Measurements from ENCODE around the gene SAFB. TPM values are rescaled to one million over a fixed set of nuclear protein-coding genes. Genes with fewer than 3 reads are reported as not detected.

Gene SAFB
- total RNA-seq, 1 experiment from 2014 or later: 171 TPM

DNA sequence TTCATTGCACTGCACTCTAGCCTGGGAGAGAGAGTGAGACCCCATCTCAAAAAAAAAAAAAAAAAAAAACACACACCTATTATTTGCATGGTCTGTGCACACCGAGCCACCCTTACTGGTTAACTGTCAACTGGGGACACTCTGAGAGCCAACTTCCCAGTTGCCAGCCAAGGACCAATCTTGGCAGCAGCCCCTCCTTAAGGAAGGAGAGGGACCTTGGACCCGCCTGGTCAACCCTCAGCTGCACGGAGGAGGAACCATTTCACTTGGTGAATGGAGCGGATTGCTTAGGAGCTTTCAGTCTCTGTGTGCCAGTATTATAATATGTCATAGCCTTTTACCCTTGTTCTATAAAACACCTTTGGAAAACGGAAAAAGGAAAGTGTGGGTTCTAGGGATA lies 32.5 kb downstream of the SAFB start:
- CTCF ChIA-PET: no interaction called here
- intact Hi-C loops (cut with micrococcal nuclease; ENCODE audit: unreplicated experiment): no loop called here
- POLR2A ChIA-PET (ENCODE audit: low non-redundant PET): no interaction called here
- no peaks in the 10 kb centered on the region for H3K27me3 ChIP-seq (replicated peaks; ENCODE audit: insufficient read depth, low read depth, low read length, poor library complexity)
- H3K4me3 ChIP-seq (ENCODE audit: low read depth, low read length, poor library complexity, severe bottlenecking): no peak overlapping the region
- BruUV-seq (replicated peaks): no TSS peak
- H3K36me3 ChIP-seq (ENCODE audit: insufficient read depth, low read length, poor library complexity, severe bottlenecking): peaks cover 89% of the 10 kb centered on the region
- TF ChIP-seq, protein P1, sequence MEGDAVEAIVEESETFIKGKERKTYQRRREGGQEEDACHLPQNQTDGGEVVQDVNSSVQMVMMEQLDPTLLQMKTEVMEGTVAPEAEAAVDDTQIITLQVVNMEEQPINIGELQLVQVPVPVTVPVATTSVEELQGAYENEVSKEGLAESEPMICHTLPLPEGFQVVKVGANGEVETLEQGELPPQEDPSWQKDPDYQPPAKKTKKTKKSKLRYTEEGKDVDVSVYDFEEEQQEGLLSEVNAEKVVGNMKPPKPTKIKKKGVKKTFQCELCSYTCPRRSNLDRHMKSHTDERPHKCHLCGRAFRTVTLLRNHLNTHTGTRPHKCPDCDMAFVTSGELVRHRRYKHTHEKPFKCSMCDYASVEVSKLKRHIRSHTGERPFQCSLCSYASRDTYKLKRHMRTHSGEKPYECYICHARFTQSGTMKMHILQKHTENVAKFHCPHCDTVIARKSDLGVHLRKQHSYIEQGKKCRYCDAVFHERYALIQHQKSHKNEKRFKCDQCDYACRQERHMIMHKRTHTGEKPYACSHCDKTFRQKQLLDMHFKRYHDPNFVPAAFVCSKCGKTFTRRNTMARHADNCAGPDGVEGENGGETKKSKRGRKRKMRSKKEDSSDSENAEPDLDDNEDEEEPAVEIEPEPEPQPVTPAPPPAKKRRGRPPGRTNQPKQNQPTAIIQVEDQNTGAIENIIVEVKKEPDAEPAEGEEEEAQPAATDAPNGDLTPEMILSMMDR (conservative IDR thresholded peaks at IDR 0.05; ENCODE audit: low read depth, low read length): no peak
- TF ChIP-seq EZH2 (IDR thresholded peaks at IDR 0.05; ENCODE audit: borderline replicate concordance, low read depth, low read length, poor library complexity, severe bottlenecking): no peak
- no peak for DNase-seq (ENCODE audit: low spot score)
- H3K4me1 ChIP-seq (ENCODE audit: insufficient read depth, low read length, poor library complexity, severe bottlenecking): no peaks in the 10 kb centered on the region
- no peaks in the 10 kb centered on the region for H3K9me3 ChIP-seq (ENCODE audit: low read depth, low read length, poor library complexity, severe bottlenecking)
- no peak overlapping the region for H3K27ac ChIP-seq (ENCODE audit: low read depth, low read length, poor library complexity, severe bottlenecking)

DNA sequence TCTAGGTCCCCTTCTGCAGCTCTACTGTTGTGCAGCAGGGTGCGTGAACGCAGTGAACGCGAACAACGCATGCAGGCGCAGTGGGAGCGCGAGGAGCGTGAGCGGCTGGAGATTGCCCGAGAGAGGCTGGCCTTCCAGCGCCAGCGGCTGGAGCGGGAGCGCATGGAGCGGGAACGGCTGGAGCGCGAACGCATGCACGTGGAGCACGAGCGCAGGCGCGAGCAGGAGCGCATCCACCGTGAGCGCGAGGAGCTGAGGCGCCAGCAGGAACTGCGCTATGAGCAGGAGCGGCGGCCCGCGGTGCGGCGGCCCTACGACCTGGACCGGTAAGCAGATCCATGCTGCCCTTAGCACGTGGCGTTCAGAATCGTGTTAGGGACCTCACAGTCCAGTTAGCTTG lies 38.6 kb downstream of the SAFB start:
- no peak for DNase-seq (ENCODE audit: low spot score)
- TF ChIP-seq, protein P1 (conservative IDR thresholded peaks at IDR 0.05; ENCODE audit: low read depth, low read length): no peak
- no peak for TF ChIP-seq EZH2 (IDR thresholded peaks at IDR 0.05; ENCODE audit: borderline replicate concordance, low read depth, low read length, poor library complexity, severe bottlenecking)
- ChIA-PET POLR2A (ENCODE audit: low non-redundant PET) (no interaction called here), CTCF (no interaction called here)
- H3K27me3 ChIP-seq (replicated peaks; ENCODE audit: insufficient read depth, low read depth, low read length, poor library complexity): no peaks in the 10 kb centered on the region
- no TSS peak for BruUV-seq (replicated peaks)
- H3K4me1 ChIP-seq (ENCODE audit: insufficient read depth, low read length, poor library complexity, severe bottlenecking): no peaks in the 10 kb centered on the region
- intact Hi-C loops (cut with micrococcal nuclease; ENCODE audit: unreplicated experiment): no loop called here
- no peak overlapping the region for H3K27ac ChIP-seq (ENCODE audit: low read depth, low read length, poor library complexity, severe bottlenecking)
- no peaks in the 10 kb centered on the region for H3K9me3 ChIP-seq (ENCODE audit: low read depth, low read length, poor library complexity, severe bottlenecking)
- peaks cover 85% of the 10 kb centered on the region for H3K36me3 ChIP-seq (ENCODE audit: insufficient read depth, low read length, poor library complexity, severe bottlenecking)
- H3K4me3 ChIP-seq (ENCODE audit: low read depth, low read length, poor library complexity, severe bottlenecking): no peak overlapping the region

DNA sequence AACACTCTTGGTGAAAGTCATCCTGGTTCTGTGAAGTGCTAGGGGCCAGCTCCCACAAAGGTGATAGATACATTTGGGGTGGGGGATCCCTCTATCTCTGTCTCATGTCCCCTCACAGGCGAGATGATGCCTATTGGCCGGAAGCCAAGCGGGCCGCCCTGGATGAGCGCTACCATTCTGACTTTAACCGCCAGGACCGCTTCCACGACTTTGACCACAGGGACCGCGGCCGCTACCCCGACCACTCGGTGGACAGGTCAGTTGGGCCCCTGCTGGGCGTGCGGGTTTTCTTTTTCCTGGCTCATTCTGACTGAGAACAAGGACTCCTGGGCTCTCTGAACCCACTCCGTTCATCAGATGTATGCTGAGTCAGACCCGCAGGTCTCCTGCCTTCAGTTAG lies 41.0 kb downstream of the SAFB start:
- ChIA-PET CTCF (interaction anchor here (0.5 kb wide), 1 partner anchor 22 kb away, joined by 4 read pairs; no protein-coding TSS in a partner anchor), POLR2A (ENCODE audit: low non-redundant PET) (no interaction called here)
- H3K4me1 ChIP-seq (ENCODE audit: insufficient read depth, low read length, poor library complexity, severe bottlenecking): no peaks in the 10 kb centered on the region
- no TSS peak for BruUV-seq (replicated peaks)
- H3K4me3 ChIP-seq (ENCODE audit: low read depth, low read length, poor library complexity, severe bottlenecking): no peak overlapping the region
- no peak overlapping the region for H3K27ac ChIP-seq (ENCODE audit: low read depth, low read length, poor library complexity, severe bottlenecking)
- no peaks in the 10 kb centered on the region for H3K9me3 ChIP-seq (ENCODE audit: low read depth, low read length, poor library complexity, severe bottlenecking)
- H3K36me3 ChIP-seq (ENCODE audit: insufficient read depth, low read length, poor library complexity, severe bottlenecking): peaks cover 91% of the 10 kb centered on the region
- intact Hi-C loops (cut with micrococcal nuclease; ENCODE audit: unreplicated experiment): no loop called here
- DNase-seq (ENCODE audit: low spot score): no peak
- no peaks in the 10 kb centered on the region for H3K27me3 ChIP-seq (replicated peaks; ENCODE audit: insufficient read depth, low read depth, low read length, poor library complexity)
- TF ChIP-seq, protein P1 (conservative IDR thresholded peaks at IDR 0.05; ENCODE audit: low read depth, low read length): no peak
- no peak for TF ChIP-seq EZH2 (IDR thresholded peaks at IDR 0.05; ENCODE audit: borderline replicate concordance, low read depth, low read length, poor library complexity, severe bottlenecking)

All from A673 (cell line).